Kidney epithelial cell (primary cell): ENCODE data around the gene CDC5L. TPM values are rescaled to one million over a fixed set of nuclear protein-coding genes. Genes with fewer than 3 reads are reported as not detected.

Source experiments
- DNase-seq: peaks from one replicate; pipeline ENCODE4 v3.0.0-alpha.2; 2010; ENCODE audit warnings: low read depth
- H3K27me3 ChIP-seq: 2 replicates; pipeline ENCODE4 v1.6.0; 2011; ENCODE audit warnings: low read length; ENCODE audit not compliant: control insufficient read depth, insufficient read depth
- H3K36me3 ChIP-seq: 2 replicates; pipeline ENCODE4 v1.5.1; 2011; ENCODE audit warnings: low read length; ENCODE audit not compliant: control insufficient read depth, insufficient read depth
- H3K4me3 ChIP-seq: 2 replicates; pipeline ENCODE4 v1.5.1; 2011; ENCODE audit warnings: low read depth, mild to moderate bottlenecking, control low read depth, low read length
- total RNA-seq: library from RNA; depleted of rRNA; stranded (reverse); fragments of >200 nt; gene quantifications from 2 replicates; pipeline ENCODE4 v1.2.3, GENCODE V29; 2015
- TF ChIP-seq, protein P1 (sequence below): IDR thresholded peaks from 2 replicates; pipeline ENCODE4 v1.5.1; 2011; ENCODE audit warnings: mild to moderate bottlenecking, moderate library complexity, low read length, control low read depth, inconsistent platforms; ENCODE audit not compliant: insufficient read depth, poor library complexity, severe bottlenecking

The CDC5L gene
- total RNA-seq, 1 donor from 2014 or later, result 24.9 TPM

DNA sequence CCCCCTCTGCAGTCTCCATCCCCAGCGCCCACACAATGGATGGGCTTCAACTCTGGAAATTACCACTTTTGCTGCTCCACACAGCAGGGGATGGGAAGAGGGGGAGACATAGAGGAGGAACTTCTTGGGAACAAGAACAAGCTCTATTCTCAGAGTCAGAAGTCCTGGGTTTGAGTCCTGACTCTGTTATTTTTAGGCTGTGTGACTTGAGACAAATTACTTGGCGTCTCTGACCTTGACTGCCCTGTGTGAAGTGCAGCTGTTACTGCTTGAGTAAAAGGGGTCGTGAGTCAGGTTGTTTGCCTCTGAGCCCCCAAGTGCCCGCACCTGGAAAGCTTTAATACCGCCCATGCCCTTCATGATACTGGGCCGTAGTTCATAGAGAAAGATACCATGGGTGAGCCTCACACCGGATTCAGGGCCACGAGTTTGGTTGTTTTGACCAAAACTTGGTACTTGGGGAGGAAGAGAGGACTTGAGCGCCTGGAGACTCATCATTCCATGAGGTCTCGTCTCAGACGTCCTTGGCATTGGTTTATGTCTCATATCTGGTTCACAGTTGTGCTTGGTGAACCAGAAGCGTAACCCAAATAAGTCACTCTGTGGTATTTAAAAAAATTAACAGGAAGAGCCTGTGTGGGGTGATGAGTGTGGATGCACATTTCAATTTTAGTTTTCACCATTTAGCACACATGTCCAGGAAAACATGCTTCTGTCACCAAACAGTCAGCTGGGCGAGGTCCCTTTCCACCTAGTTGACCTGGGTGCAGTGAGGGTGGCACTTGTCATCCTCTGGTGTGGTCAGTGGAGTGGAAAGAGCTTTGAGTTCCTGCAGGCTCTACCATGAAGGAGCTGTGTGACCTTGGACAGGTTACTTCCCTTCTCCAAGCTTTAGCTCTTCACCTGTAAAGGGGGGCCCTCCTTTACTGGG is 75.6 kb downstream of the CDC5L start:
- no peaks in the 10 kb centered on the region for H3K36me3 ChIP-seq
- no peak overlapping the region for H3K4me3 ChIP-seq
- TF ChIP-seq, protein P1, sequence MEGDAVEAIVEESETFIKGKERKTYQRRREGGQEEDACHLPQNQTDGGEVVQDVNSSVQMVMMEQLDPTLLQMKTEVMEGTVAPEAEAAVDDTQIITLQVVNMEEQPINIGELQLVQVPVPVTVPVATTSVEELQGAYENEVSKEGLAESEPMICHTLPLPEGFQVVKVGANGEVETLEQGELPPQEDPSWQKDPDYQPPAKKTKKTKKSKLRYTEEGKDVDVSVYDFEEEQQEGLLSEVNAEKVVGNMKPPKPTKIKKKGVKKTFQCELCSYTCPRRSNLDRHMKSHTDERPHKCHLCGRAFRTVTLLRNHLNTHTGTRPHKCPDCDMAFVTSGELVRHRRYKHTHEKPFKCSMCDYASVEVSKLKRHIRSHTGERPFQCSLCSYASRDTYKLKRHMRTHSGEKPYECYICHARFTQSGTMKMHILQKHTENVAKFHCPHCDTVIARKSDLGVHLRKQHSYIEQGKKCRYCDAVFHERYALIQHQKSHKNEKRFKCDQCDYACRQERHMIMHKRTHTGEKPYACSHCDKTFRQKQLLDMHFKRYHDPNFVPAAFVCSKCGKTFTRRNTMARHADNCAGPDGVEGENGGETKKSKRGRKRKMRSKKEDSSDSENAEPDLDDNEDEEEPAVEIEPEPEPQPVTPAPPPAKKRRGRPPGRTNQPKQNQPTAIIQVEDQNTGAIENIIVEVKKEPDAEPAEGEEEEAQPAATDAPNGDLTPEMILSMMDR, result no peak
- no peaks in the 10 kb centered on the region for H3K27me3 ChIP-seq
- DNase-seq, result no peak

DNA sequence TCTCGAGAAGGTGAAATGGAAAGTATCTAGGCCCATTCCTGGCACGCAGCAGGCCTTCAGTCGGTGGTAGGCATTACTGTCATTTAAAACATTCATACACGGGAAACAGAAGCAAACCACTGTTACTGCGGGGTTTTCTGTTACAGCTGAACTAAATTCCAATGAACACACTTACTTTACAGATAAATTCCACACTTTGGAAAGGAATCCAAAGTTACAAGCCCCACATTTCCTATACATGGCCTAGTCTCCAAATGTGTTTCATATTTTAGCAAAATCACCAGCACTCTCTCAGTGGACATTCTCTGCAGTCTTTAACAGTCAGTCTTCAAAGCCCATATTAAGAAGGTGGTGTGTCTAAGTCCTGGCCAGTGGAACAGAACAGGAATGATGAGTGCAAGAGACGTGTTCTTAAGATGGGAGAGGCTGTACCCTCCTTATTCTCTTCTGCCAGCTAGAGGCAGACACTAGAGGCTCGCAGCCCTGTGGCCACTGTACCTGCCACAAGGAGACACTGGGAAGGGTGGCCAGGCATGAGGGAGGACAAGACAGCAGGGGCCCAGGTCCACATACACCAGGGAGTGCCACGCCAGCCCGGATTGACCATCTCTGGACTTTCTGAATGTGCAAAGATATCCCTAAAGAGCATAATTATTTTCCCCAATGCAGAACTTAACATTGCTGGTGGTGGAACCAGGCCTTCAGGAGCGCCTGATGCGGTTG is 76.4 kb downstream of the CDC5L start:
- DNase-seq, result no peak
- TF ChIP-seq, protein P1, result no peak
- no peak overlapping the region for H3K4me3 ChIP-seq
- no peaks in the 10 kb centered on the region for H3K36me3 ChIP-seq
- H3K27me3 ChIP-seq, result no peaks in the 10 kb centered on the region

DNA sequence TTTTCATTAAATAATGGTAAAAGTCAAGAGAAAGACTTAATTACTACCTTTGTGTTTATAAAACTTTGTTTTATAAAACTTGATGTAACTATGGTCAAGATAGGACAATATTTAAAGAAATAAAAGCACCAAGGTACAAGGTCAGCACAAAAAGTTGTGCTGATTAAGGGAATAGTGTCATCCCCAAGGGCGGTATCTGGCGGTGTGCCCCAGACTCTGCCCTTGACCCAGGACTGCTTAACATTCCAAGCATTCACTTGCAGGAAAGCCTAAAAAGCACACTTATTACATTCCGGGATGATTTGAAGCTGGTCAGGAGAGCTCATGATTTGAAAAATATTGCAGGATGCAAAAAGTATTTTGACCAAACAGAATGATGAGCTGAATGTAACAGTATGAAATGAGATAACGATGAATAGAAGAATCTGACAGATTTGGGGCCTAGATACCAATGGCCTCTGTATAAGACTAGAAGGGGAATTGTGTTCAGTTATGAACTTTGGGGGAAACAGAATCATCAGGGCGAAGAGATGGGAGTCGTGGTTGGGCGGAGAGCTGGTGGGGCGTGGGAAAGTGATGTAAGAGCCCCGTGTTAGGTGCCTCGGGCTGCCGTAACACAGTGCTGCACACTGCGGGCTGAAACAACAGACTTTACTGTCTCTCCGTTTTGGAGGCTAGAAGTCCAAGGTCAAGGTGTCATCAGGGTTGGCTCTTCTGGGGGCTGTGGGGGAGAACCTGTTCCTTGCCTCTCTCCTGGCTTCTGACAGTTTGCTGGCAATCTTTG is 77.2 kb downstream of the CDC5L start:
- no peaks in the 10 kb centered on the region for H3K27me3 ChIP-seq
- TF ChIP-seq, protein P1, result no peak
- DNase-seq, result no peak
- no peaks in the 10 kb centered on the region for H3K36me3 ChIP-seq
- no peak overlapping the region for H3K4me3 ChIP-seq

DNA sequence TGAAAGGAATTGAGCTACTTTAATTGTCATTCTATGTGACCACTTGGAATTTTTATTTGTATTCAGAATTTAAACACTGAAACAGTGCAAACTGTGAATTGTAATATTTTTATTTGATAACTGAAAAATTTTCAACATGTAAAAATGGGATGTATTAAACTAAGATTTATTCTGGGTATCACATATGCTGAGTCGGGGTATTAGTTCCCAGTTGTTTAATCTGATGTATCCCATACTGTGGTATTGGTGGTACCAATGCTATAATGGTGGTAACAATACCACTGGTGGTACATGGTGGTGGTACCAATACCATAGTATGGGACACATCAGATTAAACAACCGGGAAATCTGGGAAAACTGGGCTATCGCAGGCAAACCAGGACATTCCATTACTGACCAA is 79.4 kb downstream of the CDC5L start:
- Histone ChIP-seq H3K36me3 (no peaks in the 10 kb centered on the region), H3K27me3 (no peaks in the 10 kb centered on the region), H3K4me3 (no peak overlapping the region)
- DNase-seq, result no peak
- TF ChIP-seq, protein P1, result no peak

DNA sequence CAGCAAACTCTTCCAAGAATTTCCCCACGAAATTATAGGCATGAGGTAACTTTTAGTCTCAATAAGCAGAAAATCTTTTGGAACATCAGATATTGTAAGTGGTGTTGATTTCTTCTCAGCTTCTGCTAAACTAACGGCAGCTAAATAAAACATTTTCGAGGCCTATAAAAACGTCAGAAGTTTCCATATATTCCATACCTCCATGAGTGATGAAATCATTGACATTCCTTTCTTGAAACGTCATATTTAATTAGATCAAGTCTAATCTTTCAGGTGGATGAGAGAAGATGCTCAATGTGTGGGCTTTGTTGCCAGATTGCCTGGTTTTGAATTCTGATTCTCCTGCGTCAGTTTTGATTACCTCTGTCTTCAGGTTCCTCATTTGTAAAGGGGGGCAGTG is 81.3 kb downstream of the CDC5L start:
- TF ChIP-seq, protein P1, result no peak
- DNase-seq, result no peak
- no peaks in the 10 kb centered on the region for H3K27me3 ChIP-seq
- H3K36me3 ChIP-seq, result no peaks in the 10 kb centered on the region
- no peak overlapping the region for H3K4me3 ChIP-seq
